OCI-LY3 (cell line): ENCODE results near the gene WDR37.

ENCODE experiments used
- CTCF ChIP-seq: fragments of 200-600, 300-600 bp; sonication (generic); IDR thresholded peaks from 2 replicates; pipeline ENCODE4 v1.5.1; 2014; ENCODE audit warnings: antibody characterized with exemption, low read length, low read depth
- EZH2phosphoT487 ChIP-seq: fragments of 200-600 bp; shearing (Covaris generic); IDR thresholded peaks from 2 replicates; pipeline ENCODE4 v1.6.1; 2018; ENCODE audit warnings: antibody characterized with exemption, mixed run types, low read depth

- no peak for TF ChIP-seq EZH2phosphoT487
- TF ChIP-seq CTCF = no peak
Measured at GRCh38 chr10:1175956-1176565, 119.9 kb downstream of the WDR37 start.
